Spleen (tissue), 11 donors: ENCODE data around the gene CYP26C1. TPM values are rescaled to one million over a fixed set of nuclear protein-coding genes. Genes with fewer than 3 reads are reported as not detected.

Experiments
- DNase-seq: peaks from one replicate; pipeline ENCODE4 v3.0.0-alpha.2; 2020
- H3K27ac ChIP-seq, 8 donors: fragments of 200-600 bp; sonication (generic) in 7 of 8; 1 replicate in 4 of 8; 2 replicates in 4 of 8; pipeline versions ENCODE4 v1.5.0 to v1.8.0; 2016 to 2021; ENCODE audit warnings: inconsistent platforms in 4 of 8, mild to moderate bottlenecking in 4 of 8, moderate library complexity in 1 of 8
- H3K27me3 ChIP-seq, 7 donors: fragments of 200-600 bp; sonication (generic) in 6 of 7; replicated peaks in 1 of 7; 1 replicate in 4 of 7; 2 replicates in 3 of 7; pipeline versions ENCODE4 v1.5.0 to v1.8.0; 2016 to 2021; ENCODE audit warnings: inconsistent platforms in 3 of 7, mild to moderate bottlenecking in 1 of 7
- H3K36me3 ChIP-seq, 6 donors: fragments of 200-600 bp; sonication (generic) in 5 of 6; 1 replicate in 4 of 6; 2 replicates in 2 of 6; pipeline versions ENCODE4 v1.5.0 to v1.8.0; 2016 to 2021; ENCODE audit warnings: inconsistent platforms in 2 of 6
- H3K4me1 ChIP-seq, 6 donors: fragments of 200-600 bp; sonication (generic) in 5 of 6; 1 replicate in 3 of 6; 2 replicates in 3 of 6; pipeline versions ENCODE4 v1.5.0 to v1.8.0; 2016 to 2021; ENCODE audit warnings: inconsistent platforms in 3 of 6
- H3K4me3 ChIP-seq, 8 donors: fragments of 200-600 bp; sonication (generic) in 7 of 8; 1 replicate in 4 of 8; 2 replicates in 4 of 8; pipeline versions ENCODE4 v1.5.0 to v1.8.0; 2016 to 2021; ENCODE audit warnings: inconsistent platforms in 4 of 8, mild to moderate bottlenecking in 4 of 8, moderate library complexity in 2 of 8
- H3K9me3 ChIP-seq, 8 donors: fragments of 200-600 bp; sonication (generic) in 7 of 8; 1 replicate in 4 of 8; 2 replicates in 4 of 8; pipeline versions ENCODE4 v1.5.0 to v1.8.0; 2016 to 2021; ENCODE audit warnings: inconsistent platforms in 4 of 8
- CTCF ChIP-seq, 11 experiments: fragments of 200-600 bp in 7 of 11; fragments of 450-650 bp in 4 of 11; sonication (generic) in 4 of 11; IDR thresholded peaks in 8 of 11; conservative IDR thresholded peaks in 3 of 11; 1 replicate in 7 of 11; 2 replicates in 4 of 11; pipeline versions ENCODE4 v1.4.0 to v1.8.0; 2016 to 2021; ENCODE audit warnings: antibody characterized with exemption in 11 of 11, inconsistent platforms in 4 of 11, mild to moderate bottlenecking in 1 of 11
- POLR2A ChIP-seq, 3 donors: fragments of 450-650 bp; IDR thresholded peaks; one replicate each; pipeline ENCODE4 v1.5.1; 2017; ENCODE audit warnings: antibody characterized with exemption in 3 of 3, mild to moderate bottlenecking in 1 of 3
- POLR2AphosphoS5 ChIP-seq, 3 donors: sonication (generic); formaldehyde crosslinking; IDR thresholded peaks; one replicate each; pipeline ENCODE4 v1.5.1; 2017; ENCODE audit warnings: antibody characterized with exemption in 3 of 3
- WGBS, 5 donors: extraction: QIAGEN DNeasy Blood & Tissue Kit in 3 of 5; methylation state at CpG; one replicate each; pipeline versions ENCODE4 v1.1.5 to v1.1.7; 2013 to 2018; 5-methylcytosine and 5-hydroxymethylcytosine counted together
- intact Hi-C: fragments of 100-400 bp; cut with DNase I; formaldehyde crosslinking; loops from one replicate; pipeline ENCODE4 v1.15.0; 2023; ENCODE audit warnings: low total_unique reads
- polyA plus RNA-seq, 3 donors: library from polyadenylated mRNA; stranded (reverse); fragments of 200-250 nt; gene quantifications; one replicate each; pipeline ENCODE4 v1.2.1, GENCODE V29; 2013
- total RNA-seq, 7 donors: library from RNA; depleted of rRNA in 3 of 7; stranded (reverse); fragments of >200 nt in 3 of 7; fragmentation: NEBNext Ultra II Directional in 4 of 7; extraction: Animal tissue kit (Norgen Biotek cat#: 25700) in 4 of 7; gene quantifications; one replicate each; pipeline versions ENCODE4 v1.1.0 to v1.2.1, GENCODE V29; 2016 to 2021
- donor health status: healthy with polysubstance abuse.
- donor health status: DM: no; HTN: no; CAD: no; lungs with moderate emphysema.
- donor health status: DM: no; HTN: no; CAD: no.
- donor health status: Bipolar disorder and iron deficiency.
- donor health status: healthy.
- donor health status: DM: no; HTN: no; CAD: no.
- donor health status: DM: yes; HTN: yes; CAD: no.

CYP26C1 gene
- total and polyA plus RNA-seq, 10 donors: 0.04 to 1.3 (median 0.39) TPM

- Histone ChIP-seq H3K9me3 (no peaks in the 10 kb centered on the region), H3K27ac (no peak overlapping the region), H3K4me3 (no peak overlapping the region), H3K4me1 (no peaks in the 10 kb centered on the region), H3K36me3 (peaks cover 0 to 43% (median 8%) of the 10 kb centered on the region in 6 donors), H3K27me3 (no peaks in the 10 kb centered on the region)
- intact Hi-C loops: no loop called here
- TF ChIP-seq POLR2AphosphoS5 (IDR thresholded peaks at IDR 0.05) (no peak), POLR2A (IDR thresholded peaks at IDR 0.05) (no peak), CTCF (IDR thresholded peaks at IDR 0.05 in 8 of 11, conservative IDR thresholded peaks at IDR 0.05 in 3 of 11) (no peak)
- DNase-seq: no peak
Measured at GRCh38 chr10:93027508-93027907, 33.1 kb upstream of the CYP26C1 start.

- no peak for DNase-seq
- Histone ChIP-seq H3K4me1 (no peaks in the 10 kb centered on the region), H3K36me3 (peaks cover 0 to 43% (median 8%) of the 10 kb centered on the region in 6 donors), H3K27ac (no peak overlapping the region), H3K27me3 (no peaks in the 10 kb centered on the region), H3K4me3 (no peak overlapping the region), H3K9me3 (no peaks in the 10 kb centered on the region)
- TF ChIP-seq CTCF (IDR thresholded peaks at IDR 0.05 in 8 of 11, conservative IDR thresholded peaks at IDR 0.05 in 3 of 11) (no peak), POLR2AphosphoS5 (IDR thresholded peaks at IDR 0.05) (no peak), POLR2A (IDR thresholded peaks at IDR 0.05) (no peak)
- 94 to 100% (median 98%) methylated on average over 2 of the region's 2 CpGs for WGBS, 5 donors
- intact Hi-C loops: no loop called here
Measured at GRCh38 chr10:93028883-93029282, 31.7 kb upstream of the CYP26C1 start.

GRCh38 chr10:93030409-93030808 lies 30.2 kb upstream of the CYP26C1 start:
- Histone ChIP-seq H3K27ac (no peak overlapping the region), H3K4me1 (no peaks in the 10 kb centered on the region), H3K9me3 (no peaks in the 10 kb centered on the region), H3K4me3 (no peak overlapping the region), H3K36me3 (peaks cover 0 to 30% (median 8%) of the 10 kb centered on the region in 6 donors), H3K27me3 (no peaks in the 10 kb centered on the region)
- intact Hi-C loops: no loop called here
- no peak for TF ChIP-seq CTCF (IDR thresholded peaks at IDR 0.05 in 8 of 11, conservative IDR thresholded peaks at IDR 0.05 in 3 of 11)
- no peak for TF ChIP-seq POLR2AphosphoS5 (IDR thresholded peaks at IDR 0.05)
- TF ChIP-seq POLR2A (IDR thresholded peaks at IDR 0.05): no peak
- no peak for DNase-seq

- Histone ChIP-seq H3K27ac (no peak overlapping the region), H3K36me3 (peaks cover 0 to 17% (median 2%) of the 10 kb centered on the region in 6 donors), H3K4me3 (no peak overlapping the region), H3K27me3 (no peaks in the 10 kb centered on the region), H3K4me1 (no peaks in the 10 kb centered on the region), H3K9me3 (no peaks in the 10 kb centered on the region)
- WGBS, 5 donors: 86 to 92% (median 91%) methylated on average over 5 of the region's 5 CpGs
- no peak for DNase-seq
- intact Hi-C loops: no loop called here
- TF ChIP-seq CTCF (IDR thresholded peaks at IDR 0.05 in 8 of 11, conservative IDR thresholded peaks at IDR 0.05 in 3 of 11): no peak
Measured at GRCh38 chr10:93032105-93032808, 28.3 kb upstream of the CYP26C1 start.
